ENCODE results near the gene C5.

The C5 gene

GRCh38 chr9:120910643-120911042 lies 139.4 kb downstream of the C5 start:
- DNase-seq (ENCODE audit: low spot score) = no peak

DNA sequence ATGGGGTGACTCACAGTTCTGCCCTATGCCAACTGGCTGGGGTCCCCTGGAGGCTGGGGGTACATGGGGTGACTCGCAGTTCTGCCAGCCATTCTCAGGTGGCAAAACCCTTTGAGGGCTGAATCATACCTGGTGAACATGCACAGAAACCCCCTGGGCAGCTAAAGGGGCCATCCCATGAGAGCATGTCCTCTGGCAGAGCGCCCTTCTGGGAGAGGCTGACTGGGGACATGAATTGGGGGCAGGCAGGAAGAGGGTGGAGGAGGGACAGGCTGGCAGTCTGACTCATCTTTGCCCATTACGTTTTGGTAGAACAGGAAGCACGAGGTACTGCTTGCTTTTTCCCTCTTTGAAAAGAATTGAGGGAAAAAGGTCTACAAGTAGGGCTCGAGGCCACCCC lies 140.2 kb downstream of the C5 start:
- DNase-seq (ENCODE audit: low spot score) = no peak

- DNase-seq (ENCODE audit: low spot score) = no peak
These were observed 144.5 kb downstream of the C5 start for GRCh38 chr9:120905315-120906164.

- DNase-seq (ENCODE audit: low spot score) = no peak
These were observed 145.1 kb downstream of the C5 start for GRCh38 chr9:120904978-120905301.

- DNase-seq (ENCODE audit: low spot score) = no peak
These were observed 145.8 kb downstream of the C5 start for GRCh38 chr9:120904061-120904977.

DNA sequence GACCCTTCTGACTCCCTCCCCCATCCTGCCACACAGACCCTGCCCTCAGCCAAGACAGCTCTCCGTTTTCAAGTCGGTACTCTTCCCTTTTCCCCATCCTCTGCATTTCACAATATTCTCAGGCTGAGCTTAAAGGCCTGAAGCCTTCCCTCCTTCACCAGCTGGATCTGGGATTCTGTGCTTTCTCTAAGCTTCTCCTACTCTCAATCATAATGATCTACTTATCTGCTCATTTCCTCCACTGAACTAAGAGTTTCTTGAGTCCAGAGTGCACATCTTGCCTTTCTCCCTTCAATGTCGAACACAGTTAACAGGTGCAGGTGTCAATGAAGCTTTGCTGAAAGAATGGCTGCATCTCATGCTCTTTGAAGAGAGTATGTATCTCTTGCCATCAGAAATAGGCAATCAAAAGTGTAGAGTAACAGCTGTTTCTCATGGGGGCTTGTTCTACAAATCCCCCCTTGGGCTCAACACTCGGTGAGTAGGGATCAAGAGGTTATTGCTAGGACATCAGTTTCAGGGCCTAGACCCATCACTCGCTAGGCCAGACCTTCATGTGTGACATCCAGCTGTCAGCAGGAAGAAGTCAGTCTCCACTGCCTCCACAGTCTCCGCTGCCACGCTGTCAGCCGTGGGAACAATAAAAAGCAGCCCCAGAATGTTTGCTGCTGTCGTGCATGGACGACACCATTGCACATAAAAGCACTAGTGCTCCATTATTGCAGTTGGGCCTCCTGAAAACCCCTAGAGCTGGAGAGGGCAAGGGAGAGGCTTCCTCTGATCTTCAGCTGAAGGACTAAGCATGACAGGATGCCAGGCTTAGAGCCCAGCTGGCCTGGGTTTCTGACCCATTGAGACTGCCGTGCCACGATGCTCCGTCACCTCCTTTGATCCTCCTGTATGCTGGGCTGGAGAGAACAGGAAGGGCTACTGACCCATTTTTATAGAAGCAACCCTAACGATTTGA lies 147.2 kb downstream of the C5 start:
- DNase-seq (ENCODE audit: low spot score) = no peak
